NCI-H1694 treated with DMSO at 0.1 percent for 48 hours (cell line): ENCODE data around the gene LETMD1.

Source experiments
- DNase-seq: peaks from one replicate; lab custom pipeline; 2025; lab: John Stamatoyannopoulos, UW

Gene LETMD1

DNA sequence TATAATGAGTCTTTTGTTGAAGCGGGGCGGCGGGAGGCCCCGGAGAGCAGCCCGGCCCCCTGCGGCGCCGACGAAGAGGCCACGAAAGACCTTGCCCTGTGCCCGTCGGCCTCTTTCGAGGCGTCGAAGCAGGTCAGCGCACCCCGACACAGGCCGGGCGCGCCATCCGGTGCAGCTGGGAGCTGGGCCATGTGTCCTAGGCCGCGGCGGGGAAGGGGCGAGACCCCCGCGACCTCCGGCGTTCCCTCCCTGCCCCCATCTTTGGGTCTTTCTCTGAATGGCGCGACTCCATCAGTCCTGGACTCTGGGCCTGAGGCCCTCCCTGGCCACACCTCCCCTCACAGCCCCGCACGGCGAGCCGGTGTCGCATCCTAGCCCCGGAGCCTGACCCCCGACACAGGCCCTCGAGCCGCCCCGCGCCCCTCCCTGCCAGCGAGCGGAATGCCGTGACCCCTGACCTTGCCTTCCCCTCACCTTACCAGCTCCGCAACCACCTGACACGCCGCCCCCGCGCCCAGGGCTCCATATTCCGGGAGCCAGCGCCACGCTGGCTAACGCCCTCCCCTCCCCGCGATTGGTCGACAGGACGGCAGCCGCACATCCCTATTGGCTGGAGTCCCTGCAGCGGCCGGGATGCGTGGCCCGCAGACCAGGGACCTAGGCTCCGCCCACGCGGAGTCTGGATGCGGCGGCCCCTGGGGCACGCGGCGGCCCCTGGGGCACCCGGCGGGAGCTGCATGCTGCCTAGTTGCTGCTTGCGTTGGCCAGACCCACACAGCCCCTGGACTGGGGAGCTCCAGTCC is 22.1 kb upstream of the LETMD1 start, which contains the start of gene SLC11A2:
TSS of gene SLC11A2 (minus strand) at position 549 of the 803 bp plus-strand sequence. CDS start 15,656 bp downstream, outside the sequence.
- peak; percentile 74 for DNase-seq

DNA sequence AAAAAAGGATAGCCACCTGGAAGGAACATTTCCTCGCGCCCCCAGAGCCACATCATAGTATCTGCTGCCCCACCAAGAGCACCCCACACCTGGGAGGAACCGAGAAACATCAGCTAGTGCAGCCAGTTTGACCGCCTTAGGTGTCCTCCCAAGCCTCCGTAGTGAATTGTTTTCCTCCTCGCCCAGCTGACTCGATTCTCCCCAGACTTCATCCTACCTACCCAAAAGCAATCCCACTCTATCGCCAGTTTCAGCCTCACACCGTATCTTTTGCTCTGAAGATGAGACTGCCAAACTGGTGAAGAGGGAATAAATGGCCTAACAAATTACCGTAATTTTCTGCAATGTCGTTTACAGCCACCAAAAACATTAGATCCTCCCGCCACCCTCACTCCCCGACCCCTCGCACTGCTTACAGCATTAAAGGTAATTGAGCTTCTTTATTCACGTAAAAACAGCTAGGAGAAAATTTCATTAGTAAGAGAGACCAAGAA is 20.7 kb upstream of the LETMD1 start:
- DNase-seq, result no peak

DNA sequence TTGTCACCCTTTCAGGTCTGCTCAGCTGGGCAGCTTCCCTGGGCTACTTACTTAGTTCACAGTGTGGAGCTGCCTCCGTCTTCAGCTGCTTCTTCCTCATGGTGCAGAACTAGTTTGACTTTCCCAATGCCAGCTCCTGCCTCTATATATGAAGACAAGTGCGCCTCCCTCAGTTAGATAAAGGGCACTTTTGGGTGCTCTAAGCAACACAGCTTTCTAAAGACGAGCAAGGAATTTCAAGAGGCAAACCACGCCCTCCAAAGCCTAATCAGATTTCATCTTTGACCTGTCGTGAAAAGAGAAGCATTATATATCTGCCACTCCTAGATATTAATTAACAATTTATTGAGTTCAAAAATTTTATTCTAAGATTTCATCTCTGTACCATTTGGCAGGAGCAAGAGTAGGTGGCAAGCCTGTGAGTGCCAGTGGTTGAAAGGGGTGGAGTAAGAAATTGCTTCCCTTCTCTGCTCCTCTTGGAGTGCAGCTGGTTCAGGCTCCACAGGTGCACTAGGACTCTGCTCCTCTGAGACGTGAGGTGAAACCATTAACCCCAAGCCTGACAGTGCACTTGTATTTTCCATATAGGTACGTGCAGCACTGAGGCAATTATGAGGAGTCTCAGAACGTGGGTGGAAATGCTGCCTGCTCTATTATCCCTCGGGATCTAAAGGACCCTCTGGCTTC is 19.9 kb upstream of the LETMD1 start:
- no peak for DNase-seq

DNA sequence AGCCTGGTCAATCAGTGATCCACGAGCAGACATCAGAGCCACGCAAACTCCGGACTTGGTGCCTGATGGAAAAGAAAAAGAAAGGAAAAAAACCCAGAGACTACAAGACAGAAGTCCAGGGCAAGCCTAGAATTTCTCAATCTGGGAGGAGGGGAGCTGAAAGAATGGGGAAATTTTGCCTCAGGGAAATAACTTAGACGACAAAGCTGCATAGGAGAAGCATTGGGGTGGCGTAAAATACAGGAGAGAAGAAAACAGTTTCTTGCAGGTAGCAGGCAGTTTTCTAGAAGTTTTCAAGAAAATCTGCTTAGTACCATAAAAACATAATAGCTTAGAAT is 19.3 kb upstream of the LETMD1 start:
- no peak for DNase-seq

DNA sequence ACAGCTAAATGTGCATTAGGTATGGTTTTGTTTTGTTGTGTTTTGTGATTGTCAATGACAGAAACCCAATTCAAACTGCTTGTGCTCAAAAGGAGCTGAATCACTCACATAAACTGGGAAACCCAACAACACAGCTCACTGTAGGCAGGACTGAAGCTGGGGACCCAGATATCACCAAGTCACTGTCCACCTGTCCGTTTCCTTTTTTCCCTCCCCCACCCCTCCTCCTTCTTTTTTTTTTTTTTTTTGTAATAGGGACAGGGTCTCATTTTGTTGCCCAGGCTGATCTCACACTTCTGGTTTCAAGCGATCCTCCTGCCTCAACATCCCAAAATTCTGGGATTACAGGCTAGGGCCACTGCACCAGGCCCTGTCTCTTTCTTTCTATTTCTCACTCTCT is 15.1 kb upstream of the LETMD1 start:
- DNase-seq, result no peak

DNA sequence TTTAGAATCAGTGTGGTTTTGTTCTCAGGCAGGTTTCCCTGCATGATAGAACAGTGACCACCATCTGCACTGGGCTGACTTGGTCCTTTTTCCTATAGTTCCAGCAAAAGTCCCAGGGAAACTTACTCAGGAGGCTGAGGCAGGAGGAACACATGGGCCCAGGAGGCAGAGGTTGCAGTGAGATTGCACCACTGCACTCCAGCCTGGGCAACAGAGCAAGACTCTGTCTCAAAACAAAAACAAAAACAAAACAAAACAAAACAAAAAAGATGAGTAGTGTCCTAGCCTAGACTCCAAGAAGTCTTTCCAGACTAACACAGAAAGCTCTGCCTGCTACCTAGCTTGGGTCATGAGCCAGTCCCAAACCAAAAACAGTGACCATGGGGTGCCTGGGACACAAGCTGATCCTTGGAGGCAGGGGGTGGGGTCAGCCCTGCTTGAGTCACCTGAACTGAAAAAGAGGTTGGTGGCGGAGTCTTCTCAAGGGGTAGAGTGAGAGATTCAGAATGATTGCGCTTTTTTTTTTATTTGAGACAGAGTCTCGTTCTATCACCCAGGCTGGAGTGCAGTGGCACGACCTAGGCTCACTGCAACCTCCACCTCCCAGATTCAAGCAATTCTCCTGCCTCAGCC is 14.6 kb upstream of the LETMD1 start:
- no peak for DNase-seq

DNA sequence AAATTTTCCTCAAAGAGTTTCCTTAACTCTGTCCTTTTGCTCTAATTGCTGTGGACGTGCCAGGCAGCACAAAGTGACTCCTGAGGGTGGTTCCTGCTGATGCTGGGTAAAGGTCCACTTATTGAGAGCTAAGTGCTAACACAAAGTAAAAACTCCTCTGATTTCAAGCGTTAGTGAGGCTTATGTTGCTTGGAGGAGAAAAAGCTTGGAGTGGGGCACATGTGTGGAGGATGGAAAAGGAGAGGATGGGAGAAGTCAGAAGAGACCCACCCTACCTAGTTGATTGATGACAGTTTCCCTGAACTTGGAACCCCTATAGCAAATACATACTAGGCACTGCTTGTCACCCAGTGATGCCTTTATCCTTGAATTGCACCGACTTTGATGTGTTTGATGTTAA is 11.8 kb upstream of the LETMD1 start:
- no peak for DNase-seq

DNA sequence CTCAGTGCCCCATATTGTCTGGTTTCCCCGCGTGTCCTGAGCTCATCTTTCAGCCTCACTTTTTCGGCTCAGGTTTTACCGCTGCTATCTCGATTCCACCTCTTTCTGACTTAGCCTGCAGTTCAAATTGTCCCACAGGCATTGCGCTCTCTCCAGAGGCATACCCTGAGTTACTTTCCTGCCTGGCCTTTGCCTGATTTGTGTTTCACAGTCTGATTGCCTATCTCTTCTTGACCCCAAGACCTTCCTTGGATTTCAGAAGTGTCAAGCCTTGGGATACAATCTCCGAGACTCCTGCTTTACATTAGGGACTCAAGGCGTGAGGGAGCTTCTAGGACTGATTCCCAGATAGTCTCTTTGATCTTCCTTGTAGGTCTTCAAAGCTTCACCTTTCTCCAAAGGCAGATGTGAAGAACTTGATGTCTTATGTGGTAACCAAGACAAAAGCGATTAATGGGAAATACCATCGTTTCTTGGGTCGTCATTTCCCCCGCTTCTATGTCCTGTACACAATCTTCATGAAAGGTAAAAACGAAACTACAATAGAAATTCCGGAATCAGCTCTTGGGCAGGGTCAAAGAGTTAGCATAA is 629 bp downstream of the LETMD1 start:
- no peak for DNase-seq

DNA sequence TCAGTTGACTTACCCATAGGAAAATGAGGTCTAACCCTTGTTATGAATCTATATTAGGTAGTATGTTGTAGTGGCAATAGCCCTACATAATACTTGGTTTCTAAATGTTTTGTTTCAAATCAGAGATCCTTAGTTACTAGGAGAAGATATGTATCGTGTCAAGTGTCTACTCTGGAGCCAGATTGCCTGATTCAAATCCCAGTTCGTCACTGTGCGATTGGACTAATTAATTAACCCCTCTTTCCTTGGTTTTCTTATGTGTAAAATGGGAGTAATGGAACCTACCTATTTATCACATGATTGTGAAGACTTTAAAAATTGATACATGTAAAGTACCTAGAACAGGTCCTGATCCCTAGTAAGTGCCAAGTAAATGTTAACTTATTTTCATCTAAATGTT is 1.4 kb downstream of the LETMD1 start:
- DNase-seq, result no peak

DNA sequence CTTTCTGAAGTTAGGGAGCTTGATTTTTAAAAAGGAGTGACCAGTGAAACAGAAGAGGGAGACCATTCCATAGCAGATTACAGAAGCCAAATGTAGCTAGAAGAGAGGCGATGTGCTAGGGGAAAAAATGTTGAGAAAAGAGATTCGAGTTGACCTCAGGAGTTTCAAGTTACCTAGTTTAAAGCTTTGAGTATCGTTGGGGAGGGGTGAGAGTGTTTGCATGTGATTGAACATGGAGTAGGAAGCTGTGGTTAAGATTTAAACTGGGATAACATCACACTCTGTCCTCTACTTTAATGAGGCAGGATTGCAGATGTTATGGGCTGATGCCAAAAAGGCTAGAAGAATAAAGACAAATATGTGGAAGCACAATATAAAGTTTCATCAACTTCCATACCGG is 3.7 kb downstream of the LETMD1 start:
- DNase-seq, result no peak

DNA sequence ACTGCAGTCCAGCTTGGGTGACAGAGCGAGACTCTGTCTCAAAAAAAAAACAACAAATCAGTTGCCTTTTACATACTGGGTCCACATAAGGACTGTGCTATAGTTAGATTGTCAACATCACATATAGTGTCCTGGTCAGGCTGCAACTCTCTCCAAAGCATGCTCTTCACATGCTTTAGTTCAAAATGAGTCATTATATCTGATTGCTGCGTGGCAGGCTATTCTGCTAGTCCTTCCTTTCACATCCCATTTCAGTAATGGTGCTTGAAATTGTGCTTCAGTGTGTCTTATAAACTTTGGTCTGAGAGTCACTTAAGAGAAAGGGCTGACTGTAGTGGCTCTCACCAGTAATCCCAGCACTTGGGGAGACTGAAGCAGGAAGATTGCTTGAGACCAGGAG is 6.9 kb downstream of the LETMD1 start:
- no peak for DNase-seq

DNA sequence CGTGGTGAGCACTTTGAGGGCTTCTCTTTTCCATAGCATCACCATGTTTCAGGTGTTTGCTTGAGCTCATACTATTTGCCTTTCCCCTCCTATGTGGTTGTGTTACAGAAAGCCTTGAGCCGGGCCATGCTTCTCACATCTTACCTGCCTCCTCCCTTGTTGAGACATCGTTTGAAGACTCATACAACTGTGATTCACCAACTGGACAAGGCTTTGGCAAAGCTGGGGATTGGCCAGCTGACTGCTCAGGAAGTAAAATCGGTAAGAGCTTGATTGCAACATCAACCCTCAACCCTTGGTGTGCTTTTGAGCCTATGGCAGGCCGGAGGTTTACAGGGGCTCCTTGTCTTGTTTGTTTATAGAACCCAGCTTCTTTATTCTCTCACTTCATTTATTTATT is 8.1 kb downstream of the LETMD1 start:
- DNase-seq, result no peak

DNA sequence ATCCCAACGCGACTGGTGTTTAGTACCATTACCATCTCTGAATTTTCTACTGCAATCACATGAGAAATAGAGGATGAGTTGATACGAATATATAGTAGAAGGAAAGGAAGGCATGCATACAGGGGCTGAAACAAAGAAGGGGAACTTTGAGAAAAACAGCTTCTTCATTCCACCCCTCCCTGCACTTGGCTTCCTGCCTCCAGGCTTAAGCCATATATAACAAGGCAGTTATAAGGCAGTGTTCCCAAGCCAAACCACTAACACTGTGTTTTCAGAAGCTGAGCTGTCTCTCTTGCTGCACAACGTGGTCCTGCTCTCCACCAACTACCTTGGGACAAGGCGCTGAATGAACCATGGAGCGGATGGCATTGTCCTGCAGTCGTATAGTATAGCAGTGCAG is 11.0 kb downstream of the LETMD1 start:
- no peak for DNase-seq

DNA sequence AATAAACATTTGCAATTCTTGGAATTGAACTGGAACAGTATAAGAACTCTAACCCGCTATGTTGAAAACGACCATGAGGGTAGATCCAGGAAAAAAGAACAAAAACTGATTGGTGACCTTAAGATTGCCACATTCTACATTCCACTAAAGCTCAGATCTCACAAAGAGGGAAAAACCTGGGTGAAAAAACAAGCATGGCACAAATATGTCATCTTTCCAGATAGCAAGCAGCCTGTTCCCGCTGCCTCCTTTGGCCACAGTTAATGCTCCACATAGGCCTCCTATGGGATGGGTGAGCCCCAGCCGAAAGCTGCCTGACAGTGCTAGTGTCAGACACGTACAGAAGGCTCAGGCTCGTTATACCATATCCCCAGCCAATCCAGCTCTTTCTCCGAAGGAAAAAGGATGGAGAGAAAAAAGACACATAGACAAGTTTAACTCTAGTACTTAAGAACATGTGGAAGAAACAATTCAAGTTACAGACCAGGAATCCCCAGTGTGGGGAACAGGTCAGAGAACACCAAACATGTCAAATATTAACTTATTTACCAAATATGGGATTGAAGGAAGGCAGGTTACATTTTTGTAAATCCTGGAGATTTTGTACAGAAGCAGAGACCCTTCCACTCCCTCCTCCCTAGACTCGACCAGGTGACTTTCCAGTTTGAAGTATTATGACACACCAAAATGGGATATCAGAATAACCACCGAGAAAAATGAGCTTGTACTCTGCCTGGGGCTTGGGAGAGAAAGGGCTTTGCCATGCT is 14.7 kb downstream of the LETMD1 start:
- no peak for DNase-seq

DNA sequence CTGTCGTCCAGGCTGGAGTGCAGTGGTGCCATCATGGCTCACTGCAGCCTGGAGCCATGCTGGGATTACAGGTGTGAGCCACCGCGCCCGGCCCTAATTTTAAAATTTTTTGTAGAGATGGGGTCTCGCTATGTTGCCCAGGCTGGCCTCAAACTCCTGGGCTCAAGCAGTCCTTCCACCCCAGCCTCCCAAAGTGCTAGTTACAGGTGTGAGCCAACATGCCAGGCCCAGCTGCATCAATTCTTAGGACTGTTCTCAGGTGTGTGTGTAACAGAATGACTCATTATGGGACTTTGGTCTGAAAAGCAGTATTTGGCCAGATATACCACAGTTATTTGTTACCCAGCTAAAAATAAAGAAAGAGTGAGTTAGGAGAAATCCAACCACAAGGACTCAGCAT is 17.4 kb downstream of the LETMD1 start:
- DNase-seq, result no peak

DNA sequence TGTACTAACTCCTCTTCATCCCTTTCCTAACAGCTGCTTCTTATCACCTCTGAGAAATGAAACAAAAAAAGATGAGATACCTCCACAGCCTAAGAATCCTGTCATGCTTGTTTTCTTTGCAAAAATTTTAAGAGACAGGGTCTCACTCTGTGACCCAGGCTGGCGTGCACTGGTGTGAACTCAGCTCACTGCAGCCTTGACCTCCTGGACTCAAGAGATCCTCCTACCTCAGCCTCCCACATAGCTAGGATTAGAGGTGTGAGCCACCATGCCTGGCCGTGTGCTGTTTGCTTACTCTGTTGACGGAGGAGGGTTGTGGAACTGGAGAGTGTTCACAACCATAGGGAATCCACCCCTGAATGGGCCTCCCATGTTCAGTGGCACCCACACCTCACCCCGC is 19.1 kb downstream of the LETMD1 start:
- DNase-seq, result no peak

DNA sequence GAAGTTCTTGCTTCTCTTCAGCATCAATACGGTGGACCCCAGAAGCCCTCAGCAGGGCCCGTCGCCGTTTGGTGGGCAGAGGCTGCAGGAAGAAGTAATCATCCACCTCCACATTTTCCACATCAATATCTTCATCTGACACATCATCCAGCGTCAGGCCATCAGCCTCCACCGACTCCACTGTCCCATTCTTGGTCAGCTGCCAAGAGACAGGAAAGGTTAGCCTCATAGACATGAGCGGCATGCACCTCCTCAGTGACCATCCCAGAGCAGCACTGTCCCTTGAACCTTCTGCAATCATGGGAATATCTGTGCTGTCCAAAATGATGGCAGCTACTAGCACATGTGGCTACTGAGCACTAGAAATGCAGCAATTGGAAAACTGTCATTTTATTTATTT is 19.6 kb downstream of the LETMD1 start:
- no peak for DNase-seq

DNA sequence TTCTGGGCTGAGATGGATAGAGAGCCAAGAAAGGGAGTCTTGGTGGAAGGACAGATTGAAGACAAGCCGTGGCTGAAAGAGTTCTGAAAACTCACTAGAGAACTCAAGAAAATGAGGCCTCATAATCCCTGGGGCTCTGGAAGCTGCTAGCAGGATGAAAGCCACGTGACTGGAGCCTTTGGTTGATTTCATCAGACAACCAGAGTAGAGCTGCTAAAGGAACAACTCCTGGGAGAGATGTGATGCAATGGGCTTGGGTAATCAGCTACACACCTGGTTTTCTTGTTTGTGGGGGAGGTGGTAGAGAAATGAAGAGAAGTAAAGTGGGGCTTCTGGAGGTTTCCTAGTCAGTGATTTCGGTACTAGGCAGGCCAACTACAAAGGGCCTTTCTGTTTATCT is 21.9 kb downstream of the LETMD1 start:
- DNase-seq, result no peak

DNA sequence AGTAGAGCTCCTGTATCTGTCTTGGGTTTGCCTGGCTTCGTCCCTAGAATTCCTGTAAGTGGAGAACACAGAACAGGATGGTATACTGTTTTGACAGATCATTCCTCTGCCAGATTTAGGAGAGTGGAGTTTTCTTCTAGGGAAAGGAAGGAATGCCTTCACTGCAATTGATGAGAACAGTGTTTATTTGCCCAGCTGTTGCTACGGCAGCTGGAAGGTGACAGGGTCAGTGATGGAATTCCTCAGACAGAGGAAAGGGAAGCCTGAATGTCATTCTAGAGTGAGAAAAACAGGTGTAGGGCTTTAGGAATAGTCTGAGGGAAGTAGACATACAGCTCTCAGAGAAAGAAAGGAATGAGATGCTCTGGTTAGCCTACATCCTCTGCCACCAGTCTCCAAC is 23.5 kb downstream of the LETMD1 start:
- DNase-seq, result no peak

DNA sequence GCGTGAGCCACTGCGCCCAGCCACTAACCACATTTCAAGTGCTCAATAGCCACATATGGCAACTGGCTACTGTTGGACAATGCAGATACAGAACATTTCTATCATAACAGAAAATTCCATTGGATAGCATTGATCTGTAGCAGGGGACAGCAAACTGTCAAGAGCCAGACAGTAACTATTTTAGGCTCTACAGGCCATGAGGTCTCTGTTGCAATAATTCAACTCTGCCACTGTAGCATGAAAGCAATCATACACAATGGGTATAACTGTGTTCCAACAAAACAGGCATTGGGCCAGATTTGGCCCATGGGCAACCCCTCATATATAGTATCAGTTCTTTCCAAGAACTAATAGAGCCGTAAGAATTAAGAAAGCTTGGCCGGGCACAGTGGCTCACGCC is 27.3 kb downstream of the LETMD1 start:
- DNase-seq, result no peak

DNA sequence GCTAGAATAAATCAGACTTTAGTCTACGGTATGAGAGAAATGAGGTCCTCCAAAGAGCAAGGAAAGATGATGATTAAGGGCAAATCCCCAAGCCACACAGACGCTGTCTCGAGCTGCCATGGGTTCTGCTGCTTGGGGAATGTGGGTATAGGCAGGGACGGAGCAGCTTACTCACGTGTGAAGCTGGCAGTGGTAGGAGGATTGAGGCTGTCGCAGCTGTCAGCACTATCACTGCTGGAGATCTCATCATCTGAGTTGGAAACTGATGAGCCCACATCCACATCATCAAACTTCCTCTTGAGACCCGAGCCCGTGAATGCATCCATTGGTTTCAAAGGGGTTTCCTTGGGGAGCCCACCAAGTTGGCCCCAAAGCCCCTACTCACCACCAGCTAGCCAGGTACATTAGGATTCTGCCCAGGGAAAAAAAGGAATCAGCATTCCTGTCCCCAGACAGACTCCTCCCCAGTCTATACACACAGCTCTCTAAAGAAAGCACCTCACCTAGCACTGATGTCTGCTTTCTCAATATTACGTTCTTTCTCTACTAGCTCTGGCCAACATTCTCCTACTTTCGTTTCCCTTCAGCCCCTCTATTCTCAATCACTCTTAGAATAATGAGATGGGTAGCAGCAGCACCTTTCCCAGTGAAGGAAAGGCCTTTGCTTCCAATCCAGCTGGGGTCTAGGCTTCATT is 28.3 kb downstream of the LETMD1 start:
- DNase-seq, result no peak
